ENCODE data around the gene STRIP2. TPM values are rescaled to one million over a fixed set of nuclear protein-coding genes. Genes with fewer than 3 reads are reported as not detected.

The STRIP2 gene
- total RNA-seq, 1 donor from 2014 or later, result 0.49 TPM

GRCh38 chr7:129513546-129513945 lies 79.3 kb downstream of the STRIP2 start:
- intact Hi-C loops (cut with DNase I), result no loop called here
- no peaks in the 10 kb centered on the region for H3K27me3 ChIP-seq
- no peak for DNase-seq (ENCODE audit: extremely low spot score in 2 of 2)
- no peak overlapping the region for H3K27ac ChIP-seq
- H3K36me3 ChIP-seq, result no peaks in the 10 kb centered on the region
- no peak overlapping the region for H3K4me3 ChIP-seq
- H3K4me1 ChIP-seq, result no peaks in the 10 kb centered on the region
- no peaks in the 10 kb centered on the region for H3K9me3 ChIP-seq
- TF ChIP-seq CTCF (IDR thresholded peaks at IDR 0.05), result no peak

- no peaks in the 10 kb centered on the region for H3K36me3 ChIP-seq
- no peak overlapping the region for H3K4me3 ChIP-seq
- no peak overlapping the region for H3K27ac ChIP-seq
- TF ChIP-seq CTCF (IDR thresholded peaks at IDR 0.05), result no peak
- TF ChIP-seq POLR2AphosphoS5 (IDR thresholded peaks at IDR 0.05; ENCODE audit: insufficient read depth in 1 of 2, low read depth in 1 of 2), result no peak
- TF ChIP-seq POLR2A (IDR thresholded peaks at IDR 0.05), result no peak
- no peaks in the 10 kb centered on the region for H3K27me3 ChIP-seq
- H3K4me1 ChIP-seq, result no peaks in the 10 kb centered on the region
- no peaks in the 10 kb centered on the region for H3K9me3 ChIP-seq
- DNase-seq (ENCODE audit: extremely low spot score in 2 of 2), result no peak
- intact Hi-C loops (cut with DNase I), result no loop called here
Observed at GRCh38 chr7:129514683-129515082, 80.5 kb downstream of the STRIP2 start.

GRCh38 chr7:129515381-129515780 lies 81.1 kb downstream of the STRIP2 start:
- no peak for DNase-seq (ENCODE audit: extremely low spot score in 2 of 2)
- H3K9me3 ChIP-seq, result no peaks in the 10 kb centered on the region
- TF ChIP-seq POLR2A (IDR thresholded peaks at IDR 0.05) (no peak), POLR2AphosphoS5 (IDR thresholded peaks at IDR 0.05; ENCODE audit: insufficient read depth in 1 of 2, low read depth in 1 of 2) (no peak), CTCF (IDR thresholded peaks at IDR 0.05) (no peak)
- no peak overlapping the region for H3K4me3 ChIP-seq
- H3K27ac ChIP-seq, result no peak overlapping the region
- no peaks in the 10 kb centered on the region for H3K36me3 ChIP-seq
- H3K27me3 ChIP-seq, result no peaks in the 10 kb centered on the region
- no peaks in the 10 kb centered on the region for H3K4me1 ChIP-seq
- intact Hi-C loops (cut with DNase I), result no loop called here

- no peaks in the 10 kb centered on the region for H3K36me3 ChIP-seq
- DNase-seq (ENCODE audit: extremely low spot score in 2 of 2), result no peak
- intact Hi-C loops (cut with DNase I), result no loop called here
- H3K9me3 ChIP-seq, result no peaks in the 10 kb centered on the region
- H3K4me3 ChIP-seq, result no peak overlapping the region
- H3K4me1 ChIP-seq, result no peaks in the 10 kb centered on the region
- TF ChIP-seq CTCF (IDR thresholded peaks at IDR 0.05) (no peak), POLR2A (IDR thresholded peaks at IDR 0.05) (no peak), POLR2AphosphoS5 (IDR thresholded peaks at IDR 0.05; ENCODE audit: insufficient read depth in 1 of 2, low read depth in 1 of 2) (no peak)
- H3K27ac ChIP-seq, result no peak overlapping the region
- no peaks in the 10 kb centered on the region for H3K27me3 ChIP-seq
Observed at GRCh38 chr7:129517931-129518330, 83.7 kb downstream of the STRIP2 start.

GRCh38 chr7:129519464-129519863 lies 85.2 kb downstream of the STRIP2 start:
- Histone ChIP-seq H3K4me3 (no peak overlapping the region), H3K9me3 (no peaks in the 10 kb centered on the region), H3K27me3 (no peaks in the 10 kb centered on the region), H3K4me1 (no peaks in the 10 kb centered on the region), H3K36me3 (no peaks in the 10 kb centered on the region), H3K27ac (no peak overlapping the region)
- intact Hi-C loops (cut with DNase I), result no loop called here
- TF ChIP-seq CTCF (IDR thresholded peaks at IDR 0.05) (no peak), POLR2AphosphoS5 (IDR thresholded peaks at IDR 0.05; ENCODE audit: insufficient read depth in 1 of 2, low read depth in 1 of 2) (no peak), POLR2A (IDR thresholded peaks at IDR 0.05) (no peak)
- DNase-seq (ENCODE audit: extremely low spot score in 2 of 2), result no peak

Data from vagina (tissue), 2 donors.